NB4 (cell line): Measurements from ENCODE around the gene COQ4.

Source experiments
- CTCF ChIP-seq: IDR thresholded peaks from one replicate; pipeline ENCODE4 v1.5.1; 2012; ENCODE audit warnings: low read depth, low read length
- MAX ChIP-seq: IDR thresholded peaks from 2 replicates; pipeline ENCODE4 v1.6.1; 2011; ENCODE audit warnings: low read depth, low read length
- POLR2A ChIP-seq: IDR thresholded peaks from 2 replicates; pipeline ENCODE4 v1.6.1; 2011; ENCODE audit warnings: mild to moderate bottlenecking; ENCODE audit not compliant: insufficient read length; ENCODE audit errors: extremely low read depth

- TF ChIP-seq POLR2A (no peak), CTCF (no peak), MAX (no peak)
Measured at GRCh38 chr9:128304971-128305288, 17.7 kb upstream of the COQ4 start.
